HepG2 (cell line): Measurements from ENCODE around the gene EIF5. TPM values are rescaled to one million over a fixed set of nuclear protein-coding genes. Genes with fewer than 3 reads are reported as not detected.

Experiments used
- ETV5 ChIP-seq: IDR thresholded peaks from 2 replicates; pipeline ENCODE4 v1.6.1; 2018; ENCODE audit warnings: missing biosample characterization, missing genetic modification reagents, inconsistent platforms, borderline replicate concordance
- FOXA1 ChIP-seq, 2 experiments: fragments of 450-650 bp in 1 of 2; sonication (generic) in 1 of 2; formaldehyde crosslinking in 1 of 2; IDR thresholded peaks; 2 replicates each; pipeline versions ENCODE4 v1.4.0 to v1.6.1; 2016 to 2020; ENCODE audit warnings: missing genetic modification reagents in 1 of 2
- FOXP4 ChIP-seq: sonication (generic); formaldehyde crosslinking; IDR thresholded peaks from 2 replicates; pipeline ENCODE4 v1.4.0; 2020; ENCODE audit warnings: missing genetic modification reagents
- HMGXB3 ChIP-seq: sonication (generic); formaldehyde crosslinking; IDR thresholded peaks from 2 replicates; pipeline ENCODE4 v1.4.0; 2020; ENCODE audit warnings: missing genetic modification reagents, borderline replicate concordance
- MLX ChIP-seq: IDR thresholded peaks from 2 replicates; pipeline ENCODE4 v1.6.1; 2016
- MNT ChIP-seq: fragments of 450-650 bp; IDR thresholded peaks from 2 replicates; pipeline ENCODE4 v1.6.1; 2016
- NR2C2 ChIP-seq: sonication (generic); formaldehyde crosslinking; IDR thresholded peaks from 2 replicates; pipeline ENCODE4 v1.4.0; 2020; ENCODE audit warnings: missing genetic modification reagents, mild to moderate bottlenecking, moderate library complexity, borderline replicate concordance
- SMAD1 ChIP-seq: sonication (generic); formaldehyde crosslinking; IDR thresholded peaks from 2 replicates; pipeline ENCODE4 v1.4.0; 2020; ENCODE audit warnings: missing genetic modification reagents, low read depth, mild to moderate bottlenecking, borderline replicate concordance
- SSRP1 ChIP-seq: IDR thresholded peaks from 2 replicates; pipeline ENCODE4 v1.6.1; 2016; ENCODE audit warnings: control low read depth
- STAT5B ChIP-seq: sonication (generic); formaldehyde crosslinking; IDR thresholded peaks from 2 replicates; pipeline ENCODE4 v1.4.0; 2020; ENCODE audit warnings: missing genetic modification reagents
- ZFX ChIP-seq: sonication (generic); formaldehyde crosslinking; IDR thresholded peaks from 2 replicates; pipeline ENCODE4 v1.4.0; 2020; ENCODE audit warnings: mild to moderate bottlenecking, low read depth, missing genetic modification reagents, moderate library complexity
- ZMYM2 ChIP-seq: sonication (generic); formaldehyde crosslinking; IDR thresholded peaks from 2 replicates; pipeline ENCODE4 v1.8.0; 2022; ENCODE audit warnings: mild to moderate bottlenecking, missing genetic modification reagents
- ZNF34 ChIP-seq: sonication (generic); formaldehyde crosslinking; IDR thresholded peaks from 2 replicates; pipeline ENCODE4 v1.4.0; 2020; ENCODE audit warnings: mild to moderate bottlenecking, missing genetic modification reagents, borderline replicate concordance
- ZNF503 ChIP-seq: sonication (generic); formaldehyde crosslinking; IDR thresholded peaks from 2 replicates; pipeline ENCODE4 v1.4.0; 2020; ENCODE audit warnings: missing genetic modification reagents
- ZNF670 ChIP-seq: sonication (generic); formaldehyde crosslinking; IDR thresholded peaks from 2 replicates; pipeline ENCODE4 v1.8.0; 2022; ENCODE audit warnings: mild to moderate bottlenecking, missing genetic modification reagents, borderline replicate concordance
- ZNF709 ChIP-seq: sonication (generic); formaldehyde crosslinking; IDR thresholded peaks from 2 replicates; pipeline ENCODE4 v1.5.0; 2020; ENCODE audit warnings: mild to moderate bottlenecking, missing genetic modification reagents
- ZNF776 ChIP-seq: sonication (generic); formaldehyde crosslinking; IDR thresholded peaks from 2 replicates; pipeline ENCODE4 v1.4.0; 2020; ENCODE audit warnings: mild to moderate bottlenecking, missing genetic modification reagents
- ZNF83 ChIP-seq: sonication (generic); formaldehyde crosslinking; IDR thresholded peaks from 2 replicates; pipeline ENCODE4 v1.4.0; 2020; ENCODE audit warnings: missing genetic modification reagents, mild to moderate bottlenecking, borderline replicate concordance
- polyA plus RNA-seq, 8 experiments: library from polyadenylated mRNA; depleted of rRNA in 3 of 8; stranded (reverse) in 7 of 8; unstranded in 1 of 8; fragments of >200 nt; fragmentation: Illumina TruSeq in 4 of 8; extraction: Trizol in 4 of 8; gene quantifications; 2 replicates each; pipeline versions ENCODE4 v1.2.1 to v1.2.3, GENCODE V29; 2011 to 2016; ENCODE audit warnings: low read depth in 4 of 8, missing spikeins in 1 of 8, mixed read lengths in 1 of 8; ENCODE audit not compliant: insufficient read depth in 1 of 8
- total RNA-seq, 5 experiments: library from RNA; depleted of rRNA; stranded (reverse); fragments of >200 nt; fragmentation: Illumina TruSeq; extraction: Trizol; gene quantifications; 2 replicates each; pipeline ENCODE4 v1.2.3, GENCODE V29; 2016; ENCODE audit warnings: low read depth in 1 of 5

The EIF5 gene
- total and polyA plus RNA-seq, 2 of the 13 experiments (the other 11 are each of a cell fraction or from before 2014, with no cell fraction given): 189 to 281 TPM

- TF ChIP-seq ZNF503 (CRISPR knock-in tag): no peak
- TF ChIP-seq ETV5: no peak
- TF ChIP-seq FOXP4: 0 out of 2 replicates have a peak, but pooled peaks have one; percentile 11
- TF ChIP-seq ZNF34 (CRISPR knock-in tag): no peak
- TF ChIP-seq ZNF670: no peak
- no peak for TF ChIP-seq ZMYM2 (CRISPR knock-in tag)
- no peak for TF ChIP-seq ZFX (CRISPR knock-in tag)
- TF ChIP-seq HMGXB3 (CRISPR knock-in tag): no peak
- no peak for TF ChIP-seq SSRP1 (CRISPR knock-in tag)
- TF ChIP-seq MLX (CRISPR knock-in tag): no peak
- TF ChIP-seq ZNF83 (CRISPR knock-in tag): no peak
- no peak for TF ChIP-seq ZNF709 (CRISPR knock-in tag)
- TF ChIP-seq MNT: no peak
- peak; percentile 61; the same call in 1 of the 2 replicates for TF ChIP-seq NR2C2
- TF ChIP-seq ZNF776 (CRISPR knock-in tag): no peak
- no peak for TF ChIP-seq STAT5B (CRISPR knock-in tag)
- TF ChIP-seq FOXA1 (IDR thresholded peaks at IDR 0.05): no peak
- no peak for TF ChIP-seq FOXA1 (CRISPR knock-in tag; IDR thresholded peaks at IDR 0.05)
- no peak for TF ChIP-seq SMAD1 (CRISPR knock-in tag)
Measured at GRCh38 chr14:103334644-103335622, 896 bp downstream of the EIF5 start (continued).
